PFSK-1 (cell line): ENCODE measurements around the gene SMIM35.

ENCODE experiments used
- FOXP2 ChIP-seq: optimal IDR thresholded peaks from 2 replicates; pipeline ENCODE3; 2011; ENCODE audit warnings: borderline replicate concordance, control low read depth, inconsistent platforms; ENCODE audit not compliant: insufficient read depth; ENCODE audit errors: extremely low read length, extremely low read depth
- POLR2AphosphoS5 ChIP-seq: IDR thresholded peaks from 2 replicates; pipeline ENCODE4 v1.6.1; 2012; ENCODE audit warnings: low read depth, mild to moderate bottlenecking, control low read depth, low read length, moderate library complexity
- SIN3A ChIP-seq: IDR thresholded peaks from 2 replicates; pipeline ENCODE4 v1.6.1; 2012; ENCODE audit warnings: mild to moderate bottlenecking, low read length, moderate library complexity, borderline replicate concordance; ENCODE audit not compliant: insufficient read depth
- TAF1 ChIP-seq: IDR thresholded peaks from 2 replicates; pipeline ENCODE4 v1.6.1; 2012; ENCODE audit warnings: low read length, control low read depth, borderline replicate concordance; ENCODE audit not compliant: insufficient read depth
- TF ChIP-seq, protein P1 (sequence below), 2 experiments: IDR thresholded peaks; 2 replicates each; pipeline versions ENCODE4 v1.6.1 to v1.8.0; 2011 to 2012; ENCODE audit warnings: low read depth in 2 of 2, low read length in 2 of 2, control low read depth in 1 of 2, inconsistent platforms in 1 of 2, mild to moderate bottlenecking in 1 of 2, moderate library complexity in 1 of 2; ENCODE audit not compliant: insufficient read depth in 1 of 2

The SMIM35 gene

DNA sequence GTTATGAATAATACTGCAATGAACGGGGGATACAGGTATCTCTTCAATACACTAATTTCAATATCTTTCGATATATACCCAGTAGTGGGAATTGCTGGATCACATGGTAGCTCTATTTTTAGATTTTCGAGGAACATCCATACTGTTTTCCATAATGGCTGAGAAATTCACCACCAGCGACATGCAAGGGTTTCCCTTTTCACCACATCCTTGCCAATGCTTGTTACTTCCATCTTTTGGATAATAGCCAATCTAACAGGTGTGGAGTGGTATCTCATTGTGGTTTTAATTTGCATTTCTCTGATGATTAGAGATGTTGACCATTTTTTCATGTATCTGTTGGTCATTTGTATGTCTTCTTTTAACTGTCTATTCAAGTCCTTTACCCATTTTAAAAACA, 94.6 kb downstream of the SMIM35 start:
- TF ChIP-seq SIN3A (no peak), TAF1 (no peak), FOXP2 (no peak), POLR2AphosphoS5 (no peak)
- TF ChIP-seq, protein P1, sequence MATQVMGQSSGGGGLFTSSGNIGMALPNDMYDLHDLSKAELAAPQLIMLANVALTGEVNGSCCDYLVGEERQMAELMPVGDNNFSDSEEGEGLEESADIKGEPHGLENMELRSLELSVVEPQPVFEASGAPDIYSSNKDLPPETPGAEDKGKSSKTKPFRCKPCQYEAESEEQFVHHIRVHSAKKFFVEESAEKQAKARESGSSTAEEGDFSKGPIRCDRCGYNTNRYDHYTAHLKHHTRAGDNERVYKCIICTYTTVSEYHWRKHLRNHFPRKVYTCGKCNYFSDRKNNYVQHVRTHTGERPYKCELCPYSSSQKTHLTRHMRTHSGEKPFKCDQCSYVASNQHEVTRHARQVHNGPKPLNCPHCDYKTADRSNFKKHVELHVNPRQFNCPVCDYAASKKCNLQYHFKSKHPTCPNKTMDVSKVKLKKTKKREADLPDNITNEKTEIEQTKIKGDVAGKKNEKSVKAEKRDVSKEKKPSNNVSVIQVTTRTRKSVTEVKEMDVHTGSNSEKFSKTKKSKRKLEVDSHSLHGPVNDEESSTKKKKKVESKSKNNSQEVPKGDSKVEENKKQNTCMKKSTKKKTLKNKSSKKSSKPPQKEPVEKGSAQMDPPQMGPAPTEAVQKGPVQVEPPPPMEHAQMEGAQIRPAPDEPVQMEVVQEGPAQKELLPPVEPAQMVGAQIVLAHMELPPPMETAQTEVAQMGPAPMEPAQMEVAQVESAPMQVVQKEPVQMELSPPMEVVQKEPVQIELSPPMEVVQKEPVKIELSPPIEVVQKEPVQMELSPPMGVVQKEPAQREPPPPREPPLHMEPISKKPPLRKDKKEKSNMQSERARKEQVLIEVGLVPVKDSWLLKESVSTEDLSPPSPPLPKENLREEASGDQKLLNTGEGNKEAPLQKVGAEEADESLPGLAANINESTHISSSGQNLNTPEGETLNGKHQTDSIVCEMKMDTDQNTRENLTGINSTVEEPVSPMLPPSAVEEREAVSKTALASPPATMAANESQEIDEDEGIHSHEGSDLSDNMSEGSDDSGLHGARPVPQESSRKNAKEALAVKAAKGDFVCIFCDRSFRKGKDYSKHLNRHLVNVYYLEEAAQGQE (IDR thresholded peaks at IDR 0.05; ENCODE audit: insufficient read depth in 1 of 2, low read depth in 2 of 2, low read length in 2 of 2): no peak

DNA sequence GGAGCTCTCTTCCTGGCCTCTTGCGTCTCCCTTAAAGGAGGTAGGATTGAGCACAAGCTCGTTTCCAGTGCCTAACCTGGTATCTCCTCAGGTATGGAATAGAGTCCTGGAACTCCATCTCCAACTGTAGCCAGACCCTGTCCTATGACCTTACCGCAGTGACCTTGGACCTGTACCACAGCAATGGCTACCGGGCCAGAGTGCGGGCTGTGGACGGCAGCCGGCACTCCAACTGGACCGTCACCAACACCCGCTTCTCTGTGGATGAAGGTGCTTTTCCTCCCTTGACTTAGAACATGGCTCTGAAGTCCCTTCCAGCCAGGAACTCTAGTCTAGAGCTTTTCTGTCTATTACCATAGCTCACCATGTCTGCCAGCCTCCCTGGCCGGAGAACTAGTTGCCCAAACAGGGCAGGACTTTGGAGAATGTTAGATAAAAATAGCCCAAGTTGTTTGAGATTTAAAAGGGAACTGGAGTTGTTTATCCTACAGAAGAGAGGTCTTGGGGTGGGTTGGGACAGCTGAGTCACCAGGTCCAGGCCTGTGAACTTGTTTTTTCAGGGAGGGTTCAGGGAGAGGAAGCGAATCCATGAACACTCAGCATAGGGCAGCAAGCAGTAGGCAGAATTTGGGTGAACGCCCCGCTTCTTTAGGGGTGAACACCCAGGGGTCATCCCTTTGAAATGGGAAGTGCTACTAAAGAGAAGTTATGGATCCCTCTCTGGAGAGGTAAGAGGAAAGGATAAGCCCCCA, 97.2 kb downstream of the SMIM35 start:
- TF ChIP-seq TAF1 (no peak), FOXP2 (no peak), POLR2AphosphoS5 (no peak)
- TF ChIP-seq, protein P1 (IDR thresholded peaks at IDR 0.05; ENCODE audit: insufficient read depth in 1 of 2, low read depth in 2 of 2, low read length in 2 of 2): no peak

DNA sequence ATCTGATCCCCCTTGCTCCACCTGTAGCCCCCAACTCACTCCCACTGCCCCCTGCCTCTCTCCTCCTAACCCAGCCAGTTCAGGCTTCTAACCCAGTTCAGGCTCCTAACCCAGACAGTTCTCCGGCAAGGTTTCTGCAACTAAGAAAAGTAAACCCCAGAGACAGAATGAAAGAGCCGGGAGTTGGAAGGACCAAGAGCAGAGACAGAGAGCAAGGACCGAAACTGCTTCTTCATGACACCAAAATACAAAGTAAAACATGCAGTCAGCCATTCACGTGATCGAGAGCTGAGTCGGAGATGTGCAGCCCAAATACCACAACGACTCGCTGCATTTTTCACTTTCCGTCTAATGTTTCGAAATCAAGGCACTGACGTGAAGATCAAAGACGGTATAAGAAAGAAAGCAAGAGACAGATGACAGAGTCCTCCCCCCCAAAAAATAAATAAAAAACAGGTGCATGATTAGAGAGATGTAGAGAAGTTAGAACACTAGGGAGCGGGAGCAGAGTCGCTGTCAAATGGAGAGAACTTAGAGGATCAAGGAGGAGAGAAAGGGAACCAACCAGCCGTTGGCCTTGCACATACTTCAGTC, 99.7 kb downstream of the SMIM35 start:
- TF ChIP-seq, protein P1 (IDR thresholded peaks at IDR 0.05; ENCODE audit: insufficient read depth in 1 of 2, low read depth in 2 of 2, low read length in 2 of 2): no peak
- TF ChIP-seq SIN3A (no peak), FOXP2 (no peak), POLR2AphosphoS5 (no peak), TAF1 (no peak)

DNA sequence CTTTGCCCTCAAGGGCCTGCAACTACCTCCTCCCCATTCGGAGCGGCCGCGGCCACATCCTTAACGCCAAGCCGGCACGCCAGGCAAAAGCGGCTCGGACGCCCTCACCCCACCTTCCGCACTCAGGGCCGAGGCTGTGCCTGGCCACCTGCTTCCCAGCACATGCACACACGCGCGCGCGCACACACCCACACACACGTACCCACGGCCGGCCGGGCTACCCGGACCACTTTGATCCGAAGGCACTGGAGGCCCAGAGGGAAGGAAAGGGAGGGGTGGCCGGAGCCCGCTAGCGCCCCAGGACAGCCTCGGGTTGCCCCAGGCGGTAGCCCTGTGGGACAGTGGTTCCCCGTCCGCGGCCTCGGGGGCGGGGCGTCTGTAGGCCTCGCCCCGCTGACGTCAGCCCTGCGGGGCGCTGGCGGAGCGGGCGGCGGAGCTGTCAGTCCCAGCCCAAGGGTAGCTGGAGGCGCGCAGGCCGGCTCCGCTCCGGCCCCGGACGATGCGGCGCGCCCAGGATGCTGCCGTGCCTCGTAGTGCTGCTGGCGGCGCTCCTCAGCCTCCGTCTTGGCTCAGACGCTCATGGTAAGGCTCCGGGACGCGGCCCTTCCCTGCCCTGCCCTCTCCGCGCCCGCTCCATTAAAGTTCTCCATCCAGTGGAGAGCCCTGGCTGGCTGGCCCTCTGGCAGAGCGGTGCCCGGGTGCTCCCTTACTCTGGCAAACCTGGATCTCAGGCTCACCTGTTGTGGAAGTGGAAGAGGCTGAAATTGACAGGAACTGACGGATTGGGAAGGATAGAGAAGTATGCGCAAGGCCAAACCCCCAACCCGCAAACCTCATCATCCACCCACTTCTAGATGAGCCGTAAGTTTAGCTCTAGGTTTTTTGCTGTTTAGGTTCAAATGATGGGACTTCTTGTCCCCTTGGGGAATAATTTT, 100.5 kb downstream of the SMIM35 start, which contains the start of gene IL10RA:
Gene IL10RA (plus strand): TSS at position 442 of the 935 bp plus-strand sequence. CDS start 74 bp downstream, at position 516.
- TF ChIP-seq, protein P1 (IDR thresholded peaks at IDR 0.05; ENCODE audit: insufficient read depth in 1 of 2, low read depth in 2 of 2, low read length in 2 of 2): no peak
- TF ChIP-seq FOXP2: no peak
- TF ChIP-seq SIN3A: no peak
